GM18517 (cell line): ENCODE measurements around the gene APBB1IP.
A peak's percentile ranks its signal among the peaks of the same experiment; 100 is the strongest.

ENCODE experiments used
- ATAC-seq: cut with Tn5 transposase; IDR thresholded peaks from one replicate; pipeline ENCODE4 v1.9.1; 2021; ENCODE audit warnings: mild to moderate bottlenecking, moderate library complexity; ENCODE audit not compliant: unreplicated experiment

APBB1IP gene

GRCh38 chr10:26505491-26505890 lies 67.3 kb downstream of the APBB1IP start:
- ATAC-seq = no peak

- no peak for ATAC-seq
Observed at GRCh38 chr10:26506736-26507135, 68.6 kb downstream of the APBB1IP start.

- no peak for ATAC-seq
Observed at GRCh38 chr10:26507441-26507840, 69.3 kb downstream of the APBB1IP start.

- no peak for ATAC-seq
Observed at GRCh38 chr10:26508016-26508415, 69.9 kb downstream of the APBB1IP start.

GRCh38 chr10:26509307-26509706 lies 71.2 kb downstream of the APBB1IP start:
- ATAC-seq = no peak

GRCh38 chr10:26513101-26513500 lies 75.0 kb downstream of the APBB1IP start:
- ATAC-seq = no peak

GRCh38 chr10:26516540-26517101 lies 78.5 kb downstream of the APBB1IP start:
- no peak for ATAC-seq

- no peak for ATAC-seq
Observed at GRCh38 chr10:26517141-26517867, 79.2 kb downstream of the APBB1IP start.

- ATAC-seq = no peak
Observed at GRCh38 chr10:26519803-26520202, 81.7 kb downstream of the APBB1IP start.

GRCh38 chr10:26520575-26520974 lies 82.4 kb downstream of the APBB1IP start:
- no peak for ATAC-seq

GRCh38 chr10:26524161-26524896 lies 86.2 kb downstream of the APBB1IP start:
- no peak for ATAC-seq

- no peak for ATAC-seq
Observed at GRCh38 chr10:26525586-26525985, 87.4 kb downstream of the APBB1IP start.

- no peak for ATAC-seq
Observed at GRCh38 chr10:26527018-26527417, 88.9 kb downstream of the APBB1IP start.

- no peak for ATAC-seq
Observed at GRCh38 chr10:26528048-26528447, 89.9 kb downstream of the APBB1IP start.

- peak; percentile 63 for ATAC-seq
Observed at GRCh38 chr10:26528715-26529393, 90.7 kb downstream of the APBB1IP start.

GRCh38 chr10:26534384-26534783 lies 96.2 kb downstream of the APBB1IP start:
- no peak for ATAC-seq

GRCh38 chr10:26540601-26541000 lies 102.5 kb downstream of the APBB1IP start:
- ATAC-seq = peak; percentile 54

- ATAC-seq = no peak
Observed at GRCh38 chr10:26543567-26544306, 105.6 kb downstream of the APBB1IP start.

- no peak for ATAC-seq
Observed at GRCh38 chr10:26544932-26545331, 106.8 kb downstream of the APBB1IP start.

- no peak for ATAC-seq
Observed at GRCh38 chr10:26550774-26551526, 112.8 kb downstream of the APBB1IP start.
